H1 (cell line): ENCODE results near the gene TMTC4. TPM values are rescaled to one million over a fixed set of nuclear protein-coding genes. Genes with fewer than 3 reads are reported as not detected.

Experiments used
- CTCF ChIA-PET: fragments of 300-600 bp; sonication (Branson Sonifier 250); formaldehyde crosslinking; loops from one replicate; lab custom pipeline; 2021; ENCODE audit not compliant: partially characterized antibody; lab: Charles Lee
- POLR2A ChIA-PET: fragments of 300-600 bp; sonication (Branson Sonifier 250); formaldehyde crosslinking; loops from one replicate; lab custom pipeline; 2021; ENCODE audit warnings: inconsistent platforms; ENCODE audit not compliant: partially characterized antibody; lab: Charles Lee
- DNase-seq, 2 experiments: peaks; one replicate each; pipeline versions ENCODE4 v3.0.0 to v3.0.0-alpha.2; 2010 to 2022; ENCODE audit warnings: low spot score in 2 of 2, low read depth in 1 of 2, mixed read lengths in 1 of 2
- FAIRE-seq: peaks from 2 replicates; lab custom pipeline; 2011; peaks lifted over from hg19 to GRCh38; lab: Jason Lieb, UNC
- H2AFZ ChIP-seq: 2 replicates; pipeline ENCODE4 v1.8.1; 2012; ENCODE audit warnings: low read length, inconsistent platforms
- H2AK5ac ChIP-seq: 2 replicates; pipeline ENCODE4 v1.6.1; 2013; ENCODE audit warnings: low read depth, low read length
- H2BK120ac ChIP-seq: replicated peaks from 2 replicates; pipeline ENCODE3; 2013; ENCODE audit warnings: low read depth, low read length, inconsistent platforms
- H2BK12ac ChIP-seq: 2 replicates; pipeline ENCODE4 v1.6.1; 2013; ENCODE audit warnings: low read depth, low read length
- H2BK15ac ChIP-seq: 2 replicates; pipeline ENCODE4 v1.6.1; 2013; ENCODE audit warnings: low read length
- H2BK20ac ChIP-seq: 2 replicates; pipeline ENCODE4 v1.6.1; 2013; ENCODE audit warnings: low read length
- H2BK5ac ChIP-seq: 2 replicates; pipeline ENCODE4 v1.6.1; 2013; ENCODE audit warnings: low read depth, low read length
- H3K14ac ChIP-seq: 2 replicates; pipeline ENCODE4 v1.6.1; 2013; ENCODE audit warnings: inconsistent platforms; ENCODE audit not compliant: insufficient read length
- H3K18ac ChIP-seq: 2 replicates; pipeline ENCODE4 v1.6.1; 2013; ENCODE audit warnings: low read length; ENCODE audit errors: extremely low read depth
- H3K23ac ChIP-seq: 2 replicates; pipeline ENCODE4 v1.6.1; 2013; ENCODE audit warnings: inconsistent platforms; ENCODE audit not compliant: insufficient read length
- H3K23me2 ChIP-seq: 2 replicates; pipeline ENCODE4 v1.6.1; 2013; ENCODE audit warnings: low read depth, low read length
- H3K27ac ChIP-seq: 2 replicates; pipeline ENCODE4 v1.6.1; 2011; ENCODE audit warnings: low read depth, low read length, inconsistent platforms
- H3K27me3 ChIP-seq, 4 experiments: replicated peaks in 1 of 4; 1 replicate in 1 of 4; 2 replicates in 3 of 4; pipeline versions ENCODE4 v1.6.1 to v1.8.1; 2011 to 2013; ENCODE audit warnings: low read length in 3 of 4, mild to moderate bottlenecking in 3 of 4, inconsistent platforms in 2 of 4, mixed read lengths in 2 of 4, moderate library complexity in 1 of 4; ENCODE audit not compliant: control insufficient read depth in 3 of 4, insufficient read depth in 3 of 4; ENCODE audit errors: extremely low read depth in 1 of 4
- H3K36me3 ChIP-seq, 4 experiments: 2 replicates each; pipeline versions ENCODE4 v1.6.1 to v1.8.1; 2011 to 2013; ENCODE audit warnings: mild to moderate bottlenecking in 4 of 4, low read length in 3 of 4, moderate library complexity in 2 of 4, control low read depth in 1 of 4, inconsistent platforms in 1 of 4; ENCODE audit not compliant: insufficient read depth in 4 of 4, control insufficient read depth in 2 of 4
- H3K4ac ChIP-seq: replicated peaks from 2 replicates; pipeline ENCODE3; 2013; ENCODE audit warnings: low read length, low read depth, mixed read lengths, inconsistent platforms; ENCODE audit not compliant: insufficient read length
- H3K4me1 ChIP-seq, 4 experiments: replicated peaks in 1 of 4; 1 replicate in 1 of 4; 2 replicates in 3 of 4; pipeline versions ENCODE4 v1.6.1 to v1.8.1; 2011 to 2013; ENCODE audit warnings: low read length in 3 of 4, inconsistent platforms in 2 of 4, mixed read lengths in 1 of 4; ENCODE audit not compliant: insufficient read depth in 4 of 4, control insufficient read depth in 3 of 4
- H3K4me2 ChIP-seq, 2 experiments: 2 replicates each; pipeline versions ENCODE4 v1.6.1 to v1.8.1; 2011 to 2013; ENCODE audit warnings: low read depth in 2 of 2, low read length in 2 of 2, control low read depth in 1 of 2, inconsistent platforms in 1 of 2, mild to moderate bottlenecking in 1 of 2; ENCODE audit not compliant: insufficient read depth in 1 of 2
- H3K4me3 ChIP-seq, 4 experiments: fragments of 200-600, 300-600 bp in 1 of 4; sonication (generic), shearing (Covaris generic), sonication (Bioruptor Twin) in 1 of 4; 2 replicates each; pipeline versions ENCODE4 v1.5.1 to v1.8.1; 2011 to 2016; ENCODE audit warnings: low read length in 4 of 4, low read depth in 3 of 4, control low read depth in 2 of 4, inconsistent platforms in 2 of 4, mild to moderate bottlenecking in 2 of 4, mixed read lengths in 1 of 4, moderate library complexity in 1 of 4; ENCODE audit not compliant: insufficient read depth in 2 of 4; ENCODE audit errors: extremely low read depth in 1 of 4
- H3K56ac ChIP-seq: replicated peaks from 2 replicates; pipeline ENCODE3; 2013; ENCODE audit warnings: low read depth, mild to moderate bottlenecking, mixed read lengths, low read length, inconsistent platforms; ENCODE audit not compliant: insufficient read length
- H3K79me1 ChIP-seq: 2 replicates; pipeline ENCODE4 v1.6.1; 2013; ENCODE audit warnings: low read depth, low read length, control low read depth
- H3K79me2 ChIP-seq, 2 experiments: 2 replicates each; pipeline versions ENCODE4 v1.6.1 to v1.8.1; 2012 to 2013; ENCODE audit warnings: low read length in 2 of 2, mild to moderate bottlenecking in 2 of 2, inconsistent platforms in 1 of 2; ENCODE audit not compliant: insufficient read depth in 2 of 2, control insufficient read depth in 1 of 2
- H3K9ac ChIP-seq, 4 experiments: replicated peaks in 1 of 4; 1 replicate in 1 of 4; 2 replicates in 3 of 4; pipeline versions ENCODE4 v1.6.1 to v1.8.1; 2011 to 2013; ENCODE audit warnings: low read depth in 3 of 4, low read length in 3 of 4, control low read depth in 2 of 4, mild to moderate bottlenecking in 2 of 4, moderate library complexity in 2 of 4, inconsistent platforms in 1 of 4; ENCODE audit errors: extremely low read depth in 1 of 4
- H3K9me3 ChIP-seq, 2 experiments: 2 replicates each; pipeline versions ENCODE4 v1.6.1 to v1.8.1; 2012 to 2013; ENCODE audit warnings: mild to moderate bottlenecking in 2 of 2, moderate library complexity in 2 of 2, control low read depth in 1 of 2, inconsistent platforms in 1 of 2, low read depth in 1 of 2, low read length in 1 of 2, mixed read lengths in 1 of 2; ENCODE audit not compliant: insufficient read depth in 2 of 2
- H4K20me1 ChIP-seq, 2 experiments: replicated peaks in 1 of 2; 2 replicates each; pipeline versions ENCODE3 to v1.8.1; 2011 to 2013; ENCODE audit warnings: inconsistent platforms in 2 of 2, low read length in 2 of 2, mild to moderate bottlenecking in 1 of 2; ENCODE audit not compliant: insufficient read depth in 2 of 2, control insufficient read depth in 1 of 2
- H4K5ac ChIP-seq: 2 replicates; pipeline ENCODE4 v1.6.1; 2013; ENCODE audit warnings: low read length, low read depth, mixed read lengths, inconsistent platforms; ENCODE audit not compliant: insufficient read length
- H4K8ac ChIP-seq: 2 replicates; pipeline ENCODE4 v1.8.0; 2013; ENCODE audit warnings: mild to moderate bottlenecking, moderate library complexity, low read length, inconsistent platforms; ENCODE audit not compliant: insufficient read depth; ENCODE audit errors: extremely low read depth
- H4K91ac ChIP-seq: replicated peaks from 2 replicates; pipeline ENCODE3; 2013; ENCODE audit warnings: low read length, mixed read lengths, inconsistent platforms; ENCODE audit not compliant: insufficient read length
- CEBPB ChIP-seq: IDR thresholded peaks from 2 replicates; pipeline ENCODE4 v1.6.1; 2012; ENCODE audit warnings: low read depth, low read length
- EZH2 ChIP-seq: fragments of 200-600 bp; sonication (generic); IDR thresholded peaks from 2 replicates; pipeline ENCODE4 v1.7.1; 2012; ENCODE audit warnings: low read depth, mild to moderate bottlenecking, moderate library complexity, low read length, inconsistent platforms; ENCODE audit not compliant: severe bottlenecking
- MAX ChIP-seq: IDR thresholded peaks from 2 replicates; pipeline ENCODE4 v1.6.1; 2012; ENCODE audit warnings: inconsistent platforms
- RAD21 ChIP-seq, 2 experiments: IDR thresholded peaks in 1 of 2; conservative IDR thresholded peaks in 1 of 2; 2 replicates each; pipeline ENCODE4 v1.6.1; 2011; ENCODE audit warnings: low read depth in 2 of 2, low read length in 2 of 2, improper control_type of control experiment in 1 of 2, inconsistent platforms in 1 of 2, mild to moderate bottlenecking in 1 of 2, moderate library complexity in 1 of 2
- SIN3A ChIP-seq, 2 experiments: IDR thresholded peaks in 1 of 2; conservative IDR thresholded peaks in 1 of 2; 2 replicates each; pipeline ENCODE4 v1.6.1; 2011 to 2012; ENCODE audit warnings: low read length in 2 of 2, improper control_type of control experiment in 1 of 2, low read depth in 1 of 2, mild to moderate bottlenecking in 1 of 2
- SIRT6 ChIP-seq: IDR thresholded peaks from one replicate; pipeline ENCODE4 v1.7.1; 2012; ENCODE audit warnings: low read length, inconsistent platforms
- SRF ChIP-seq: IDR thresholded peaks from 2 replicates; pipeline ENCODE4 v1.6.1; 2011; ENCODE audit warnings: mild to moderate bottlenecking, low read depth, low read length, moderate library complexity
- YY1 ChIP-seq: IDR thresholded peaks from 2 replicates; pipeline ENCODE4 v1.6.1; 2011; ENCODE audit warnings: low read depth, mild to moderate bottlenecking, low read length
- WGBS, 2 experiments: shearing (Covaris generic) in 1 of 2; methylation state at CpG; one replicate each; pipeline versions ENCODE4 v1.1.6 to v1.1.7; 2013 to 2015; ENCODE audit warnings: low lambda C conversion rate in 2 of 2, mixed read lengths in 2 of 2, inconsistent platforms in 1 of 2, low coverage in 1 of 2, missing lambda C conversion rate in 1 of 2; ENCODE audit not compliant: insufficient replicate concordance in 2 of 2, insufficient coverage in 1 of 2, insufficient read length in 1 of 2; ENCODE audit errors: extremely low coverage in 1 of 2, missing lambda C conversion rate in 1 of 2; 5-methylcytosine and 5-hydroxymethylcytosine counted together
- polyA plus RNA-seq, 7 experiments: library from polyadenylated mRNA; depleted of rRNA in 3 of 7; stranded (reverse) in 5 of 7; unstranded in 2 of 7; fragments of >200 nt in 5 of 7; fragments of 200-250 nt in 2 of 7; gene quantifications; 1 replicate in 5 of 7; 2 replicates in 1 of 7; 4 replicates in 1 of 7; pipeline versions ENCODE4 v1.2.1 to v1.2.3, GENCODE V29; 2011 to 2013; ENCODE audit warnings: missing spikeins in 2 of 7, mixed read lengths in 2 of 7
- total RNA-seq: library from RNA; stranded (reverse); fragmentation: NEBNext Ultra II Directional; extraction: Animal tissue kit (Norgen Biotek cat#: 25700); gene quantifications from 2 replicates; pipeline ENCODE4 v1.2.1, GENCODE V29; 2021

The TMTC4 gene
- total and polyA plus RNA-seq, 2 of the 8 experiments (the other 6 are each of a cell fraction or from before 2014, with no cell fraction given), result 26.3 to 42.6 TPM

- H4K8ac ChIP-seq, result no peak overlapping the region
- FAIRE-seq (no peak), DNase-seq (no peak)
- H3K18ac ChIP-seq, result no peak overlapping the region
- no peak overlapping the region for H3K23ac ChIP-seq
- H2BK12ac ChIP-seq, result no peak overlapping the region
- H3K9me3 ChIP-seq, result no peaks in the 10 kb centered on the region
- no peak overlapping the region for H2BK120ac ChIP-seq
- CTCF ChIA-PET, result interaction anchor here (0.7 to 6.7 kb wide), 3 partner anchors 12 to 1418 kb away, joined by 3 to 52 read pairs (median 3); no protein-coding TSS in a partner anchor
- no peak overlapping the region for H2BK5ac ChIP-seq
- 95% methylated on average over 5 of the region's 5 CpGs; no CpG with 5 or more reads in 1 of the 2 experiments for WGBS, 2 experiments
- no peak overlapping the region for H4K5ac ChIP-seq
- no peaks in the 10 kb centered on the region for H3K36me3 ChIP-seq
- H3K23me2 ChIP-seq, result no peaks in the 10 kb centered on the region
- no peak for TF ChIP-seq SIRT6
- TF ChIP-seq MAX, result no peak
- TF ChIP-seq SRF, result no peak
- TF ChIP-seq YY1, result no peak
- TF ChIP-seq RAD21 (IDR thresholded peaks at IDR 0.05 in 1 of 2, conservative IDR thresholded peaks at IDR 0.05 in 1 of 2; ENCODE audit: low read depth in 2 of 2, low read length in 2 of 2), result no peak
- TF ChIP-seq CEBPB, result no peak
- TF ChIP-seq SIN3A (conservative IDR thresholded peaks at IDR 0.05 in 1 of 2, IDR thresholded peaks at IDR 0.05 in 1 of 2; ENCODE audit: low read depth in 1 of 2, low read length in 2 of 2), result no peak
- no peak for TF ChIP-seq EZH2
- POLR2A ChIA-PET, result no interaction called here
- H2AFZ ChIP-seq, result no peak overlapping the region
- H3K27ac ChIP-seq, result no peak overlapping the region
- H3K4me1 ChIP-seq, result no peaks in the 10 kb centered on the region
- no peak overlapping the region for H3K9ac ChIP-seq
- H3K4ac ChIP-seq, result no peak overlapping the region
- H3K14ac ChIP-seq, result no peak overlapping the region
- no peak overlapping the region for H3K56ac ChIP-seq
- no peak overlapping the region for H2BK15ac ChIP-seq
- H4K91ac ChIP-seq, result no peak overlapping the region
- no peak overlapping the region for H2AK5ac ChIP-seq
- H3K27me3 ChIP-seq, result no peaks in the 10 kb centered on the region
- H4K20me1 ChIP-seq, result no peaks in the 10 kb centered on the region
- no peak overlapping the region for H3K4me3 ChIP-seq
- no peaks in the 10 kb centered on the region for H3K79me2 ChIP-seq
- no peak overlapping the region for H3K4me2 ChIP-seq
- no peak overlapping the region for H2BK20ac ChIP-seq
- H3K79me1 ChIP-seq, result no peaks in the 10 kb centered on the region
These were observed 35.6 kb upstream of the TMTC4 start for GRCh38 chr13:100710176-100710575.
